Heart left ventricle (tissue), 16 donors: ENCODE results near the gene GABBR2. TPM values are rescaled to one million over a fixed set of nuclear protein-coding genes. Genes with fewer than 3 reads are reported as not detected.

Experiments
- ATAC-seq, 4 donors: fragments of 200-7000 bp; cut with Tn5 transposase; one replicate each; pipeline ENCODE4 v1.9.1; 2020 to 2022; ENCODE audit warnings: moderate library complexity in 4 of 4, mild to moderate bottlenecking in 3 of 4, moderate number of reproducible peaks in 1 of 4
- DNase-seq, 5 donors: peaks; one replicate each; pipeline ENCODE4 v3.0.0-alpha.2; 2020
- H3K27ac ChIP-seq, 12 donors: fragments of 200-600 bp; sonication (generic) in 4 of 12; one replicate each; pipeline versions ENCODE4 v1.5.0 to v1.8.0; 2016 to 2022; ENCODE audit warnings: mild to moderate bottlenecking in 2 of 12
- H3K27me3 ChIP-seq, 9 donors: fragments of 200-600 bp; sonication (generic) in 2 of 9; one replicate each; pipeline versions ENCODE4 v1.5.1 to v1.8.0; 2016 to 2022; ENCODE audit warnings: mild to moderate bottlenecking in 3 of 9
- H3K36me3 ChIP-seq, 9 donors: fragments of 200-600 bp; sonication (generic) in 2 of 9; one replicate each; pipeline versions ENCODE4 v1.5.0 to v1.8.0; 2018 to 2022; ENCODE audit warnings: mild to moderate bottlenecking in 2 of 9
- H3K4me1 ChIP-seq, 12 donors: fragments of 200-600 bp; sonication (generic) in 4 of 12; one replicate each; pipeline versions ENCODE4 v1.5.0 to v1.8.0; 2016 to 2022; ENCODE audit warnings: mild to moderate bottlenecking in 3 of 12
- H3K4me3 ChIP-seq, 12 donors: fragments of 200-600 bp; sonication (generic) in 4 of 12; one replicate each; pipeline versions ENCODE4 v1.5.0 to v1.8.0; 2017 to 2022; ENCODE audit warnings: mild to moderate bottlenecking in 9 of 12, moderate library complexity in 4 of 12
- H3K9me3 ChIP-seq, 12 donors: fragments of 200-600 bp; sonication (generic) in 4 of 12; one replicate each; pipeline versions ENCODE4 v1.5.0 to v1.8.0; 2016 to 2022; ENCODE audit warnings: mild to moderate bottlenecking in 1 of 12
- POLR2A ChIP-seq, 2 donors: fragments of 450-650 bp; IDR thresholded peaks; one replicate each; pipeline ENCODE4 v1.6.1; 2017; ENCODE audit warnings: antibody characterized with exemption in 2 of 2, mild to moderate bottlenecking in 2 of 2, moderate library complexity in 2 of 2
- WGBS, 4 donors: extraction: QIAGEN DNeasy Blood & Tissue Kit in 2 of 4; methylation state at CpG; one replicate each; pipeline versions ENCODE4 v1.1.5 to v1.1.7; 2013 to 2018; 5-methylcytosine and 5-hydroxymethylcytosine counted together
- intact Hi-C, 10 donors: fragments of 100-400 bp; cut with DNase I; formaldehyde crosslinking; loops; one replicate each; pipeline versions ENCODE4 v1.11.1 to v1.14.2; 2022
- polyA plus RNA-seq, 2 donors: library from polyadenylated mRNA; stranded (reverse); fragments of 200-250 nt; gene quantifications; one replicate each; pipeline ENCODE4 v1.2.3, GENCODE V29; 2013
- total RNA-seq, 9 donors: library from RNA; depleted of rRNA in 2 of 9; stranded (reverse); fragments of >200 nt in 2 of 9; fragmentation: NEBNext Ultra II Directional in 3 of 9; extraction: Animal tissue kit (Norgen Biotek cat#: 25700) in 3 of 9; gene quantifications; one replicate each; pipeline versions ENCODE4 v1.1.0 to v1.2.4, GENCODE V29; 2016 to 2023
- TF ChIP-seq, protein P1 (sequence below), 12 donors: fragments of 200-600 bp; sonication (generic) in 4 of 12; IDR thresholded peaks; one replicate each; pipeline versions ENCODE4 v1.5.0 to v1.8.0; 2018 to 2022; ENCODE audit warnings: antibody characterized with exemption in 12 of 12, mild to moderate bottlenecking in 5 of 12
- donor health status: ischemic (EF 13 %, LVEDD 7.1; RV severe dilation, severe dysfunction).
- donor health status: healthy with polysubstance abuse.
- donor health status: DM: no; HTN: yes; CAD: no.
- donor health status: DM: no; HTN: no; CAD: no.
- donor health status: ischemic (EF 25% LVEDD 6.9; RV normal size, moderate dysfunction).
- donor health status: ischemic (EF 25% LVEDD 5.7; RV mildly dilated, moderate dysfunction).
- donor health status: healthy.
- donor health status: DM: yes; HTN: yes; CAD: no.
- donor health status: ischemic (EF 35%, LVEDD 5.7; RV mildly dilated, moderate dysfunction).
- donor health status: nonischemic (EF 11% LVEDD 7.7; RV severe dilation, severe dysfunction).
- donor health status: DM: yes; HTN: yes; CAD: no.
- donor health status: PGD.
- donor health status: ischemic (EF 29% LVEDD 5.4; RV normal size, mild dysfunction).
- donor health status: nonischemic (EF 23%, LVEDD 6.1; RV moderate dilation, normal function).

Gene GABBR2
- total and polyA plus RNA-seq, 11 donors, result 0.11 to 3.4 (median 0.58) TPM

- H3K27ac ChIP-seq, result peak overlapping the region in 1 of 12 donors; percentile 94
- TF ChIP-seq POLR2A (IDR thresholded peaks at IDR 0.05), result no peak
- TF ChIP-seq, protein P1, sequence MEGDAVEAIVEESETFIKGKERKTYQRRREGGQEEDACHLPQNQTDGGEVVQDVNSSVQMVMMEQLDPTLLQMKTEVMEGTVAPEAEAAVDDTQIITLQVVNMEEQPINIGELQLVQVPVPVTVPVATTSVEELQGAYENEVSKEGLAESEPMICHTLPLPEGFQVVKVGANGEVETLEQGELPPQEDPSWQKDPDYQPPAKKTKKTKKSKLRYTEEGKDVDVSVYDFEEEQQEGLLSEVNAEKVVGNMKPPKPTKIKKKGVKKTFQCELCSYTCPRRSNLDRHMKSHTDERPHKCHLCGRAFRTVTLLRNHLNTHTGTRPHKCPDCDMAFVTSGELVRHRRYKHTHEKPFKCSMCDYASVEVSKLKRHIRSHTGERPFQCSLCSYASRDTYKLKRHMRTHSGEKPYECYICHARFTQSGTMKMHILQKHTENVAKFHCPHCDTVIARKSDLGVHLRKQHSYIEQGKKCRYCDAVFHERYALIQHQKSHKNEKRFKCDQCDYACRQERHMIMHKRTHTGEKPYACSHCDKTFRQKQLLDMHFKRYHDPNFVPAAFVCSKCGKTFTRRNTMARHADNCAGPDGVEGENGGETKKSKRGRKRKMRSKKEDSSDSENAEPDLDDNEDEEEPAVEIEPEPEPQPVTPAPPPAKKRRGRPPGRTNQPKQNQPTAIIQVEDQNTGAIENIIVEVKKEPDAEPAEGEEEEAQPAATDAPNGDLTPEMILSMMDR (IDR thresholded peaks at IDR 0.05), result no peak
- H3K4me3 ChIP-seq, result no peak overlapping the region
- whole genome bisulfite sequencing, 4 donors, result 52 to 65% (median 61%) methylated on average over 2 of the region's 2 CpGs
- peaks cover 0 to 71% (median 13%) of the 10 kb centered on the region in 12 donors for H3K4me1 ChIP-seq
- ATAC-seq, result no peak
- no peaks in the 10 kb centered on the region for H3K27me3 ChIP-seq
- DNase-seq, result no peak
- H3K36me3 ChIP-seq, result peaks cover 0 to 7% (median 0%) of the 10 kb centered on the region in 9 donors
- intact Hi-C loops, result loop anchor here in 1 of 10 donors (10.0 kb wide), 1 partner anchor 545 kb away; no protein-coding TSS in a partner anchor
- no peaks in the 10 kb centered on the region for H3K9me3 ChIP-seq
Measured at GRCh38 chr9:98249771-98250170, 459.0 kb downstream of the GABBR2 start.

GRCh38 chr9:98248737-98249474 is 459.8 kb downstream of the GABBR2 start:
- 62 to 72% (median 69%) methylated on average over 16 of the region's 16 CpGs for WGBS, 4 donors
- TF ChIP-seq, protein P1 (IDR thresholded peaks at IDR 0.05), result no peak
- TF ChIP-seq POLR2A (IDR thresholded peaks at IDR 0.05), result no peak
- ATAC-seq, result peak; percentile 66 to 96 (median 90)
- H3K9me3 ChIP-seq, result no peaks in the 10 kb centered on the region
- H3K27ac ChIP-seq, result peak overlapping the region in 11 of 12 donors; percentile 5 to 94 (median 49)
- intact Hi-C loops, result no loop called here
- H3K4me1 ChIP-seq, result peaks cover 0 to 63% (median 7%) of the 10 kb centered on the region in 12 donors
- H3K36me3 ChIP-seq, result peaks cover 0 to 9% (median 0%) of the 10 kb centered on the region in 9 donors
- DNase-seq, result peak; percentile 59 to 82 (median 69)
- H3K4me3 ChIP-seq, result no peak overlapping the region
- H3K27me3 ChIP-seq, result no peaks in the 10 kb centered on the region

- Histone ChIP-seq H3K9me3 (no peaks in the 10 kb centered on the region), H3K4me3 (no peak overlapping the region), H3K27ac (peak overlapping the region in 10 of 12 donors; percentile 5 to 94 (median 55)), H3K36me3 (peaks cover 0 to 18% (median 0%) of the 10 kb centered on the region in 9 donors), H3K27me3 (no peaks in the 10 kb centered on the region), H3K4me1 (peaks cover 0 to 56% (median 6%) of the 10 kb centered on the region in 12 donors)
- ATAC-seq (peak in 1 of 4 donors; percentile 11), DNase-seq (no peak)
- TF ChIP-seq, protein P1 (IDR thresholded peaks at IDR 0.05), result no peak
- no peak for TF ChIP-seq POLR2A (IDR thresholded peaks at IDR 0.05)
- intact Hi-C loops, result no loop called here
- WGBS, 4 donors, result 82 to 89% (median 87%) methylated on average over 8 of the region's 8 CpGs
Measured at GRCh38 chr9:98247831-98248657, 460.7 kb downstream of the GABBR2 start.

DNA sequence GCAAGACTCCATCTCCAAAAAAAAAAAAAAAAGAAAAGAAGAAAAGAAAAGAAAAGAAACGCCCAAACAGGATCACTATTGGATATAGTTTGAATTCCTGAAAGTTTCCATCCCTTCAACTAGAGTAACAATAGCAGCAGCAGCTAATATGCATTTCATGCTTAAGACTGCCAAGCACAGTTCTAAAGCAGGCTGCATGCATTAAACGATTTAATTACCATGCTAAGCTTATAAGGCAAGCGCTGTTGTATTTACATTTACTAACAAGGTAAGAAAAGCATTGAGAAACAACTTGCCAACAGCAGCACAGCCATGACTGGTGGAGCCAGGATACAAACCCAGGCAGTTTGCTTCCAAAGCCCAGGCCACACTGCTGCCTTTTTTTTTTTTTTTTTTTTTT is 466.3 kb downstream of the GABBR2 start:
- WGBS, 4 donors, result 84 to 94% (median 92%) methylated on average over 3 of the region's 3 CpGs
- ATAC-seq (no peak), DNase-seq (no peak)
- H3K9me3 ChIP-seq, result no peaks in the 10 kb centered on the region
- no peak overlapping the region for H3K27ac ChIP-seq
- H3K4me1 ChIP-seq, result peaks cover 0 to 25% (median 0%) of the 10 kb centered on the region in 12 donors
- H3K27me3 ChIP-seq, result no peaks in the 10 kb centered on the region
- H3K36me3 ChIP-seq, result peaks cover 0 to 19% (median 0%) of the 10 kb centered on the region in 9 donors
- intact Hi-C loops, result no loop called here
- TF ChIP-seq, protein P1 (IDR thresholded peaks at IDR 0.05), result no peak
- TF ChIP-seq POLR2A (IDR thresholded peaks at IDR 0.05), result no peak
- no peak overlapping the region for H3K4me3 ChIP-seq
